Gastroesophageal sphincter (tissue), 3 donors: ENCODE results near the gene TMCC1.

Source experiments
- CTCF ChIP-seq, 4 experiments: fragments of 200-600 bp in 2 of 4; fragments of 450-650 bp in 2 of 4; sonication (generic) in 1 of 4; IDR thresholded peaks; one replicate each; pipeline ENCODE4 v1.5.1; 2017 to 2019; ENCODE audit warnings: antibody characterized with exemption in 4 of 4, mild to moderate bottlenecking in 2 of 4, moderate library complexity in 2 of 4
- EP300 ChIP-seq: sonication (generic); formaldehyde crosslinking; IDR thresholded peaks from one replicate; pipeline ENCODE4 v1.6.1; 2017; ENCODE audit warnings: antibody characterized with exemption, mild to moderate bottlenecking
- POLR2A ChIP-seq, 2 donors: fragments of 450-650 bp; IDR thresholded peaks; one replicate each; pipeline ENCODE4 v1.6.1; 2017; ENCODE audit warnings: antibody characterized with exemption in 2 of 2, mild to moderate bottlenecking in 2 of 2, moderate library complexity in 1 of 2
- POLR2AphosphoS5 ChIP-seq: sonication (generic); formaldehyde crosslinking; IDR thresholded peaks from one replicate; pipeline ENCODE4 v1.6.1; 2017; ENCODE audit warnings: antibody characterized with exemption

DNA sequence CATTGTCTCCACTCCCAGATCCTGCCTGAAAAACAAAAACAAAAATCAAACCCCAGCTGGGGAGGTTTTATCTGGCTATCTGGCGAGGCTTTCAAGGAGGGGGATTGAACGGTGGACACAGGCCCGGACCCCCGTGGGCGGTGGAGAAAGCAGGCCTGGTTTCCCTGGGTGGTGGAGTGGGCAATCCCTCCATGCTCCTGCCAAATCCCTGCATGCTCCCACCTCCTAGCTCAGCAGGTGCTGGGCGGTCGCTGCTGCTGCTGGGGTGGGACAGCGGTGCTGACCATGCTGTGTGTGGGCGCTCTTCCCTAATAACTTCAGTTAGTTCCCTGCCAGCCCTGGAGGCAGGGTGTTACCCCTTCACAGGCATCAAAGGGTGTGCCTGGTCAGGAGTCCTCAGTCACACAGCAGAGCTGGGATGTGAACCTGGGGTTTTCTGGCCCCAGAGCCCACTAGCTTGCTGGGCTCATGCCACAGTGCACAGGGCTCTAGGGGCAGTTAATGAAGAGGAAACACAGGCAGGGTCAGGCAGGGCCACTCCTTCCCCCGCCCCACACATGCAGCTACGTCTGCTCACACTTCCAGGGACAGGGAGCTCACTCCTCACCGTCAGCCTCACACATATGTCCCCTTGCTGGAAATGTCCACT is 271.2 kb downstream of the TMCC1 start:
- TF ChIP-seq CTCF (IDR thresholded peaks at IDR 0.05), result no peak
- TF ChIP-seq POLR2AphosphoS5, result no peak
- no peak for TF ChIP-seq POLR2A (IDR thresholded peaks at IDR 0.05)
- no peak for TF ChIP-seq EP300
